Measurements from ENCODE around the gene CFAP61.

The CFAP61 gene

GRCh38 chr20:20173254-20173653 lies 120.9 kb downstream of the CFAP61 start:
- no peak for DNase-seq (ENCODE audit: low read depth in 3 of 3)

DNA sequence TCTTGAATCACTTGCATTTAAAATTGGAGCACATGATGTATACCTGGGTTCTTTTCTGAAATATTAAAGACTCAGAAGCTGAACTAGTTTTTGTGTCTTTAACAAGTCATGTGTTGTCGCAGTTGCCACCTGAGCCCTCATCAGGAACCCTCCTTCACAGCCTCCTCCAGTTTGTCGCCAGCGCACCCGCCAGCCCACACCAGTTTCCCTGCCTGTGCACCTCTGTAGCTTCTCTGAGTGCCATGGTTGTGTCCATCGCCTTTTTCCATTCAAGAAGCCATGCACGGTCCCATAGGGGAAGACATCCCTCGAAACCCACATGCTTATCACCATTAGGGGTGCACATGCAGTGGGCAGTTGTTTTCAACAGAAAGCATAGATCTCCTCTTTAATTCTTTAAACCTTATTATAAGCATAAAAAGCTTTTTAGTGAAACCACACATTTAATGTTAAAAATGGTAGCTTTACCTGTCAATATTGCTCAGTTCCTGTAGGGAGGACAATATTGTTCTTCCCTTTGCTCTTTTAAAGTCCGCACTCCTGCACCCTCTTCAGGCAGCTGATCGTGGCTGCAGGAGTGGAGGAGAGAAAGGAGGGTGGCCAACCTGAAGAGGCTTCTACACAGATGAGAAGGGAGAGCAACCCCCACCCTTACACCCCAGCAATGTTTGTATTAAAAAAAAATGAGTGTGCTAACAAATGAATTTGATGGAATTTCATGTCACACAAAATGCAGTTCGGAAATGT lies 121.9 kb downstream of the CFAP61 start:
- no peak for DNase-seq (ENCODE audit: low read depth in 3 of 3)

DNA sequence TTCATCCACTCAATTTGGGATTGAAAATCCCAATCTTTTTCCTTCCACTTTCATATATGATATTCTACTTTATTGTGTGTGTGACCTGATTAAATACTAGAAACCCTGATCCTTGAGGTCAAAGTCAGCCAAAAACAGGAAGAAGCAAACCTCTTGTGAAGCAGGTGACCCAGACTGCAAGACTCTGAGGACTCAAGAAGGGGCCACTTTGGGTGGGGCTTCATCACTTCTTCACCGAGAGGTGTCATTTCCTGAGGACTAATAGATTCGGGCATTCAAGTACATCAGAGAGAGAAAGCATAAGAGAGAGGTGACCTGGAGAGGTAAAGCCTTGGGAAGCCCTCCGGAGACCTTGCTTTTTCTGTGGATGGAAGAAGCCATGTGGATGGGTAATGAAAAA lies 129.0 kb downstream of the CFAP61 start:
- no peak for DNase-seq (ENCODE audit: low read depth in 3 of 3)

GRCh38 chr20:20184149-20184548 lies 131.8 kb downstream of the CFAP61 start:
- DNase-seq (ENCODE audit: low read depth in 3 of 3): no peak

GRCh38 chr20:20184706-20185105 lies 132.4 kb downstream of the CFAP61 start:
- DNase-seq (ENCODE audit: low read depth in 3 of 3): no peak

DNA sequence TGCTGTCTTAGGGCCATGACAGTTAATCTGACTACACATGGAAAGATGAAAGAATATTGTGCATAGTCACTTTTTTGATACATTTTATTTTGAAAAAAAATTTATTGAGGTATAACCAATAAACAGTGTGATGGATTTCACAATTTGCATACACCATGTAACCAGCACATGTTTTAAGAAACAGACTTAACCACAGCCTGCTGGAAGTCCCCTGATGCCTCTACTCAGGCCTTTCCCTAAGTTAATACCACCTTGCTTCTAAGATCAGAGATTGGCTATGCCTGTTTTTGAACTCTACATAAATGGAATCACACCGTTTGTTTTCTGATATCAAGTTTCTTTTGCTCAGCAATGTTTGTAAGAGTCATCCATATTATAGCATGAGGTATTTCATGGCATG lies 136.3 kb downstream of the CFAP61 start:
- DNase-seq (ENCODE audit: low read depth in 3 of 3): no peak

DNA sequence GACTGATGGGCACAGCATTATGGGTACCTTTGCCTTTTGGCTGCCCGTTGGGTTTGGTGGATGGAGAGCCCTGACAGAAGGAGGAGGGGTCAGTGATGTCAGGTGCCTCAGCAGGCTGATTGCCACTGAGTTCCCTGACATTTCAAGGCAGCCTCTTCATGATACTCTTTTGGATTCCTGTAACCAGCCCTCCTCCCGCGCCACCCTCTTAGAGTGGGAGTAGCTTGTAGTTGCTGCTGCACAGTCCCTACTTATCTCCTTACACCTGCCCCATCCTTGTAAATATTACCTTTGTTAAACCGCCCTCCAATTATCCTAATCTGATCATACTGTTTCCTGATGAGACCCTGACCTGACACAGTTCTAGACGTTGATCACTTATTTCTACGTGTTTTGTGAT lies 140.0 kb downstream of the CFAP61 start:
- no peak for DNase-seq (ENCODE audit: low read depth in 3 of 3)

DNA sequence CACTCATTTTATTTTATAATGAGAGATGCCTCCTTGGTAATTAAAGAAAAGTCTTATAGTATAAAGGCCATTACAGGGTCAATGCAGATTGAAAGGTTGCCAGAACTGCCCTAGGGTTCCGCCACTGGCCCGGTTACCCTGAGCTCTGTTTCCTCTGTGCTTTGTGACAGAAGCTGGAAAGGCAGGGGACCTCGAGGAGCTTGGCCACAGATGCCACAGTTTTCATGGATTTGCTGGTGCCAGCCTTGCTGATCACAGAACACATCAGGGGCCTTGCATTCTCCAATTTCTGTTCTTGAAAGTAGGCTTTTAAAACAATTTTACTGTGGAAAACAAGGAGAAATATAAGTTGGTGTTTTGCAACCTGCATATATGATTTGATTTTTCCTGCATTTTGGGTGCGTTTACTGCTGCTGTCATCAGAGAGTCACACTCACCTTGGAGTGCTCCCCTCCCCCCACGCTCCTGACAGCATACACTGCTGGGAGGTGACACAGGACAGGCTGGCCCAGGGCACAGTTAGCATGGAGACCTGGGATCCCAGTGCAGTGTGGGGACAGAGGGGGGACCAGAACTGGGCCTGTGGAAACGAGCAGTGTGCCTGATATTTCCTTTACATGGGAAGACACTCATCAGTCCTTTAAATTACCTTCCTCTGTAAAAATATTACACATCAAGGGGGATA lies 142.8 kb downstream of the CFAP61 start:
- no peak for DNase-seq (ENCODE audit: low read depth in 3 of 3)

GRCh38 chr20:20196610-20197009 lies 144.3 kb downstream of the CFAP61 start:
- no peak for DNase-seq (ENCODE audit: low read depth in 3 of 3)

DNA sequence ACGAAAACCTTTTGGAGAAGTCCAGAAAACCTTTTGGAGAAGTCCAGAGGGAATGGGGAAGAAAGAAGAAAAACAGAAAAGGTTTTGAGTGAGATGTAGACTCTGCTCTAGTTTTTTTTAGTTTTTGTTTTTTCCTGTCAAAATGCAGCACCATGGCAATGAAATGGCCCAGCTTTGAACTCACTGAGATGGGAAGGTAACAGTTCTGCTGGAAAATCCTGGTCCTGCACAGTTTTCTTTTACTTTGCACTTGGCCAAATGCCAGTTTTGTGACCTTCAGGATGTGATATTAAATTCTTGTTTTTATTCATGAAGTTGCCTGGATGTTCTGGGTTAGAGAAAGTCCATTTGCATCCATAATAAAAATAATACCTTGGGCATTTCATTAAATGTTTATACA lies 145.7 kb downstream of the CFAP61 start:
- DNase-seq (ENCODE audit: low read depth in 3 of 3): no peak

DNA sequence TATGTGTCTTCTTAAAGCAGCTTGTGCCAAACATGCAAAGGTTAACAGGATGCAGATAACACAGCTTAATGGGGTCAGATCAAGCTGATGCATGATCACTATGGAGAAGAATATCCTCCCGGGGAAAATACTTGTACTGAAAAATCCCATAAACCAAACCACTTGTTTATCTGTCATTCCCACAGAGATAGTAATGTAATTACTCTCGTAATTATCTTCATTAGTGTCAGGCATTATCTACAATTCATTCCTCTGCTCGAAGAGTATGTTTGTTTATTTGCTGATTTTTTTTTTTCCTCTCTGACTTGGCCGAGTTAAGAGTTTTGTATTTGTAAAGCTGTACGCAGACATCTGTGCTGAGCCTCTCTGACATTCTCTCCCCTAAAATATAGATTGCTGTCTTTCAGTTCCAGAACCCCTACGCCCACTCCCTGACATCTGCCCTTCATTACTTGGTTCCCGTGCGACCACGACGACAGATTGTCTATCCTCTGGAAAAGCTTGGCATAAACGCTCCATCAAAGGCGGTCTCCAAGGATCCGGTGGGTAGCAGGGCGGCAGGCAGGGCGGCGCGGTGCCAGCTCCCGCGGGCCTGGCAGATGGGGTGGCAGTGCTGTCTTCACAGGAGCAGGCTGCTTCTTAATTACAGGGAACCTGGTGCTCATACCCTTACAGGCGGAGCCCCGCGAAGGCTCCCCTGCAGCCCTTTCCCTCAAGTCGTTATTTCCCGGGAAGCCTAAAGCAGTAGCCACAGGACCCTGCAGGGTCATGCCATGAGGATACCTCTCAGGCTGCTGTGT lies 147.2 kb downstream of the CFAP61 start:
- no peak for DNase-seq (ENCODE audit: low read depth in 3 of 3)

DNA sequence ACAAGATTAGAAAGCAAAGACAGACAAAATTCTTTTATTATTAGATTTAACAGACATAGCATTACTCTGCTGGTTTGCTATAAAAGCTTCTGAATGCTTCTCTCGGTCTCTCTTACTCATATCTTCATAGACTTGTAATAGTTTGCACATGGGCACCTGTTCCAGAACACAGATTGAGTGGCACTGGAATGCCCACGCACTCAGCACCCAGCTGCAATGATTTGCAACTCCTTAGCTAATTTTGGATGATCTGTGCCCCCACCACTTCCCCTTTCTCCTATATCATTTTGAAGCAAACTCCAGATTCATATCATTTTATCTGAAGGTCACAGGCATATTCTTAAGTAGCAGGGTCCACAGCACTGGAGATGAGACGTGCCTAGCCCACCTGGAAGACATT lies 148.8 kb downstream of the CFAP61 start:
- no peak for DNase-seq (ENCODE audit: low read depth in 3 of 3)

DNA sequence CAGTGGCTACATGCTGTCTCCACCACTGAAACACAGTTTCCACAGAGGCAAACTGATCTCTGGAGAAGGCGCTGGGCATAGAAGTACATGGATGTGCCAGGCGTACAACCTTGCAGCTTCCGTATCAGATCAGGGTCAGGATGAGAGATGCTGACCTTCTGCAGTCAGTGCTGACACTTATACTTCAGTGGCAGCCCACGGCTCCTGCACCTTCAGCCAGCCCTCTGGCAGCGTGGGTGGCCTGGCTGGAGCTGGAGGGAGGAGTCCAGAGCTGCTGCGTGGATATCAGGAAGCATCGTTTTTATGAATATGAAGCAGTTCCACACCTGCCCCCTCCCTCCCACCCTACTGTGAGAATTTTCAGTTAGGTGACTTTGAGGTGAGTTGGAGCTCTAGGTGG lies 149.3 kb downstream of the CFAP61 start:
- DNase-seq (ENCODE audit: low read depth in 3 of 3): no peak

GRCh38 chr20:20202768-20203167 lies 150.4 kb downstream of the CFAP61 start:
- DNase-seq (ENCODE audit: low read depth in 3 of 3): no peak

GRCh38 chr20:20203784-20204183 lies 151.5 kb downstream of the CFAP61 start:
- DNase-seq (ENCODE audit: low read depth in 3 of 3): no peak

DNA sequence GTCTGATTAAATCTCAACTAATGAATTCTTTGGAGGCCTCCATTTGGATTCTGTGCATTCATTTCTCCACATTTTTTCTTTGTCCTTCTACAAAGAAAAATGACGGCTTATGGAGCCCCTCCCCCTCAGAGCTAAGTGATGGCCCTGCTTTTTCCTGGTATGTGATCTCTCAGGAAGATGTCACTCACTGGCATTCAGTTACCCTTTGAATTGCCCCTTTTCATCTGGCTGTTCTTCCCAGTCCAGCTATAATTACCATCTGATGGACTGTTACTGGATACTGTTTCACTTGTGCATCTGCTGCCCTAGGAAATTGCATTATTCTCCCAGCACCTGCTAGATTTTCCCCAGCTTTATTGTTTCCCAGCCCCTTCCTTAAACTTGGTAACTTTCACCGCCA lies 151.9 kb downstream of the CFAP61 start:
- no peak for DNase-seq (ENCODE audit: low read depth in 3 of 3)

- no peak for DNase-seq (ENCODE audit: low read depth in 3 of 3)
These were observed 153.0 kb downstream of the CFAP61 start for GRCh38 chr20:20205141-20205861.

- no peak for DNase-seq (ENCODE audit: low read depth in 3 of 3)
These were observed 153.5 kb downstream of the CFAP61 start for GRCh38 chr20:20205862-20206236.

DNA sequence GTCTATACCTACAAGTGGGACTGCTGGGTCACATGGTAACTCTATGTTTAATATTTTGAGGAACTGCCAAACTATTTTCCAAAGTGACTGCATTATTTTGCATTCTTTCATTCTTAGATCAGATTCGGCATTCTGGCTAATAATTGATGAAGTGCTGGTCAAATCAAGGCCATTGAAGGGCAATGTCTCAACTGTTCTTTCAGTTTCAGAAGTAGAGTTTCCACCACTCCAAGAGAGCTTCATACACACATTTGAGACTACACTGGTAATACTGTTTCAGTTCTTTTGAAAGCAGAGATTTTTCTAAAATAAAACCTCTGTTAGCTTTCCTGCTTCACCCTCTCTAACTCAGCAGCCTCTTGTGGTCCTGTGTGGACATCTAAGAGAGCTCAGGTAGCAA lies 154.5 kb downstream of the CFAP61 start:
- DNase-seq (ENCODE audit: low read depth in 3 of 3): no peak

- DNase-seq (ENCODE audit: low read depth in 3 of 3): no peak
These were observed 155.0 kb downstream of the CFAP61 start for GRCh38 chr20:20207291-20207690.

GRCh38 chr20:20207872-20208271 lies 155.5 kb downstream of the CFAP61 start:
- no peak for DNase-seq (ENCODE audit: low read depth in 3 of 3)

DNA sequence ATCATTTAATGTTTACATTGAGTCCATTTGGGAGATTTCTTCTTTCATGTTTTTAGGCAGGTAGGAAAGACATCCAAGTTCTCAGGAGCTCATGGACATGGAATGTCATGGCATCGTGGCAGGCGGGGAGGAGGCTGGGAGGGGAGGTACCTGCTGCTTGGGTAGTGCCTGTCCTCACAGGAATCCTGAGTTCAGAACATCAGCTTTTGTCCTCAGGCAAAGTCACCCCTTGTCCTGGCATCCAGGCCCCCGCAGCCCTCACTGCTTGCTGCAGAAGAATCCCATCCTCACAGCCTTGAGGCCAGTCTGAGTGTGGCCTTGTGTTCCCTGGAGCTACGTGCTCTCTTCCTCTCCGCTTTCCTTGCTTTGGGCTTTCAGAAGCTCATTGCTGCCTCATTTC lies 157.4 kb downstream of the CFAP61 start:
- no peak for DNase-seq (ENCODE audit: low read depth in 3 of 3)
